Natural killer cell (primary cell): Measurements from ENCODE around the gene CDKN2AIPNL. TPM values are rescaled to one million over a fixed set of nuclear protein-coding genes. Genes with fewer than 3 reads are reported as not detected.

Source experiments
- ATAC-seq, 3 donors: fragments of 150-1000 bp in 2 of 3; fragments of 200-7000 bp in 1 of 3; cut with Tn5 transposase; 1 replicate in 1 of 3; 2 replicates in 2 of 3; pipeline ENCODE4 v1.10.0; 2021; ENCODE audit warnings: mild to moderate bottlenecking in 2 of 3, moderate library complexity in 2 of 3
- DNase-seq, 2 donors: peaks; one replicate each; pipeline versions ENCODE4 v3.0.0 to v3.0.0-alpha.2; 2013 to 2021; ENCODE audit warnings: mixed read lengths in 1 of 2
- H3K27ac ChIP-seq: one replicate; pipeline ENCODE4 v1.5.1; 2013; ENCODE audit warnings: mild to moderate bottlenecking, low read length
- H3K27me3 ChIP-seq: one replicate; pipeline ENCODE4 v1.6.1; 2013; ENCODE audit warnings: low read length; ENCODE audit not compliant: control insufficient read depth, insufficient read depth
- H3K36me3 ChIP-seq: one replicate; pipeline ENCODE4 v1.6.1; 2013; ENCODE audit warnings: low read length; ENCODE audit not compliant: control insufficient read depth, insufficient read depth
- H3K4me1 ChIP-seq: one replicate; pipeline ENCODE4 v1.6.1; 2013; ENCODE audit warnings: low read length; ENCODE audit not compliant: control insufficient read depth, insufficient read depth
- H3K4me3 ChIP-seq: one replicate; pipeline ENCODE4 v1.5.1; 2013; ENCODE audit warnings: low read length
- H3K9me3 ChIP-seq: one replicate; pipeline ENCODE4 v1.6.1; 2013; ENCODE audit warnings: low read length; ENCODE audit not compliant: control insufficient read depth, insufficient read depth
- H3K27ac Mint-ChIP-seq, 2 donors: one replicate each; pipeline ENCODE4 v1.8.0; 2022; ENCODE audit warnings: mild to moderate bottlenecking in 2 of 2, mixed read lengths in 2 of 2, moderate library complexity in 1 of 2
- H3K27me3 Mint-ChIP-seq, 2 donors: one replicate each; pipeline ENCODE4 v1.8.0; 2022; ENCODE audit warnings: low read depth in 2 of 2, mixed read lengths in 2 of 2
- H3K36me3 Mint-ChIP-seq: one replicate; pipeline ENCODE4 v1.8.0; 2022; ENCODE audit warnings: mixed read lengths
- H3K4me1 Mint-ChIP-seq, 2 donors: one replicate each; pipeline ENCODE4 v1.8.0; 2022; ENCODE audit warnings: mixed read lengths in 2 of 2
- H3K4me3 Mint-ChIP-seq: one replicate; pipeline ENCODE4 v1.8.0; 2022; ENCODE audit warnings: mild to moderate bottlenecking, moderate library complexity, mixed read lengths
- H3K9me3 Mint-ChIP-seq, 2 donors: one replicate each; pipeline ENCODE4 v1.8.0; 2022; ENCODE audit warnings: mixed read lengths in 2 of 2
- CTCF ChIP-seq: fragments of 200-600 bp; IDR thresholded peaks from one replicate; pipeline ENCODE4 v1.8.0; 2022; ENCODE audit warnings: antibody characterized with exemption
- WGBS: methylation state at CpG from one replicate; pipeline ENCODE4 v1.1.7; 2013; ENCODE audit warnings: missing lambda C conversion rate; ENCODE audit not compliant: insufficient coverage; 5-methylcytosine and 5-hydroxymethylcytosine counted together
- intact Hi-C: fragments of 100-400 bp; cut with micrococcal nuclease; formaldehyde crosslinking; loops from one replicate; pipeline ENCODE4 v1.14.2; 2022
- total RNA-seq, 4 donors: library from RNA; stranded (reverse); fragments of 120-200 nt in 1 of 4; gene quantifications; one replicate each; pipeline versions ENCODE4 v1.2.3 to v1.2.4, GENCODE V29; 2013 to 2022

Gene CDKN2AIPNL
- total RNA-seq, 3 donors from 2014 or later (not counting 1 experiment from before 2014, with no cell fraction given): 12.3 to 15.5 (median 13.4) TPM

- Histone ChIP-seq H3K27ac (no peak overlapping the region), H3K4me1 (no peaks in the 10 kb centered on the region), H3K36me3 (no peaks in the 10 kb centered on the region), H3K4me3 (no peak overlapping the region), H3K27me3 (no peaks in the 10 kb centered on the region), H3K9me3 (no peaks in the 10 kb centered on the region)
- H3K36me3 Mint-ChIP-seq: no peaks in the 10 kb centered on the region
- H3K27me3 Mint-ChIP-seq: peaks cover 2 to 7% of the 10 kb centered on the region in 2 donors
- no peak overlapping the region for H3K4me3 Mint-ChIP-seq
- TF ChIP-seq CTCF: no peak
- no peaks in the 10 kb centered on the region for H3K9me3 Mint-ChIP-seq
- H3K4me1 Mint-ChIP-seq: no peaks in the 10 kb centered on the region
- DNase-seq (no peak), ATAC-seq (no peak)
- H3K27ac Mint-ChIP-seq: no peak overlapping the region
- intact Hi-C loops: no loop called here
- 95% methylated on average over 2 of the region's 5 CpGs for WGBS
These were observed 18.4 kb upstream of the CDKN2AIPNL start for GRCh38 chr5:134430001-134430569.

GRCh38 chr5:134427540-134428041 is 15.9 kb upstream of the CDKN2AIPNL start:
- H3K36me3 ChIP-seq: no peaks in the 10 kb centered on the region
- intact Hi-C loops: no loop called here
- no peak overlapping the region for H3K4me3 Mint-ChIP-seq
- H3K9me3 Mint-ChIP-seq: no peaks in the 10 kb centered on the region
- H3K4me1 ChIP-seq: no peaks in the 10 kb centered on the region
- no peaks in the 10 kb centered on the region for H3K4me1 Mint-ChIP-seq
- H3K27ac ChIP-seq: no peak overlapping the region
- H3K27ac Mint-ChIP-seq: no peak overlapping the region
- H3K27me3 ChIP-seq: no peaks in the 10 kb centered on the region
- TF ChIP-seq CTCF: no peak
- ATAC-seq (no peak), DNase-seq (no peak)
- WGBS: 80% methylated on average over 9 of the region's 9 CpGs
- H3K36me3 Mint-ChIP-seq: no peaks in the 10 kb centered on the region
- no peak overlapping the region for H3K4me3 ChIP-seq
- peaks cover 2% of the 10 kb centered on the region in 2 donors for H3K27me3 Mint-ChIP-seq
- no peaks in the 10 kb centered on the region for H3K9me3 ChIP-seq

GRCh38 chr5:134426361-134426760 is 14.7 kb upstream of the CDKN2AIPNL start:
- no peaks in the 10 kb centered on the region for H3K9me3 ChIP-seq
- ATAC-seq: no peak
- no peak overlapping the region for H3K27ac Mint-ChIP-seq
- TF ChIP-seq CTCF: no peak
- intact Hi-C loops: no loop called here
- no peaks in the 10 kb centered on the region for H3K36me3 Mint-ChIP-seq
- WGBS: 91% methylated on average over 7 of the region's 7 CpGs
- H3K27me3 Mint-ChIP-seq: peaks cover 0 to 6% of the 10 kb centered on the region in 2 donors
- H3K4me1 Mint-ChIP-seq: no peaks in the 10 kb centered on the region
- no peaks in the 10 kb centered on the region for H3K9me3 Mint-ChIP-seq
- H3K27me3 ChIP-seq: no peaks in the 10 kb centered on the region
- H3K36me3 ChIP-seq: no peaks in the 10 kb centered on the region
- no peak overlapping the region for H3K4me3 Mint-ChIP-seq
- no peak for DNase-seq
- H3K4me3 ChIP-seq: no peak overlapping the region
- H3K4me1 ChIP-seq: no peaks in the 10 kb centered on the region
- H3K27ac ChIP-seq: no peak overlapping the region

GRCh38 chr5:134423376-134423775 is 11.7 kb upstream of the CDKN2AIPNL start:
- Histone ChIP-seq H3K36me3 (no peaks in the 10 kb centered on the region), H3K4me1 (no peaks in the 10 kb centered on the region), H3K9me3 (no peaks in the 10 kb centered on the region), H3K27ac (no peak overlapping the region), H3K4me3 (no peak overlapping the region), H3K27me3 (no peaks in the 10 kb centered on the region)
- H3K36me3 Mint-ChIP-seq: no peaks in the 10 kb centered on the region
- WGBS: 90% methylated on average over 1 of the region's 2 CpGs
- no peak overlapping the region for H3K27ac Mint-ChIP-seq
- ATAC-seq (no peak), DNase-seq (no peak)
- H3K4me3 Mint-ChIP-seq: no peak overlapping the region
- no peaks in the 10 kb centered on the region for H3K4me1 Mint-ChIP-seq
- intact Hi-C loops: no loop called here
- H3K9me3 Mint-ChIP-seq: no peaks in the 10 kb centered on the region
- peaks cover 0 to 4% of the 10 kb centered on the region in 2 donors for H3K27me3 Mint-ChIP-seq
- TF ChIP-seq CTCF: no peak
